Right lung (tissue), 5 donors: ENCODE measurements around the gene UNC119B. TPM values are rescaled to one million over a fixed set of nuclear protein-coding genes. Genes with fewer than 3 reads are reported as not detected.
A peak's percentile ranks its signal among the peaks of the same experiment; 100 is the strongest.

Source experiments
- DNase-seq, 2 donors: peaks; one replicate each; pipeline ENCODE4 v3.0.0-alpha.2; 2013
- polyA plus RNA-seq, 5 donors: library from polyadenylated mRNA; unstranded; fragments of 120-200 nt; gene quantifications; one replicate each; pipeline versions ENCODE4 v1.2.1 to v1.2.3, GENCODE V29; 2013; ENCODE audit warnings: inconsistent platforms in 1 of 5, low replicate concordance in 1 of 5; ENCODE audit not compliant: insufficient read length in 5 of 5, insufficient read depth in 1 of 5

The UNC119B gene
- polyA plus RNA-seq, 5 donors, result 44.3 to 62.8 (median 54.0) TPM

DNA sequence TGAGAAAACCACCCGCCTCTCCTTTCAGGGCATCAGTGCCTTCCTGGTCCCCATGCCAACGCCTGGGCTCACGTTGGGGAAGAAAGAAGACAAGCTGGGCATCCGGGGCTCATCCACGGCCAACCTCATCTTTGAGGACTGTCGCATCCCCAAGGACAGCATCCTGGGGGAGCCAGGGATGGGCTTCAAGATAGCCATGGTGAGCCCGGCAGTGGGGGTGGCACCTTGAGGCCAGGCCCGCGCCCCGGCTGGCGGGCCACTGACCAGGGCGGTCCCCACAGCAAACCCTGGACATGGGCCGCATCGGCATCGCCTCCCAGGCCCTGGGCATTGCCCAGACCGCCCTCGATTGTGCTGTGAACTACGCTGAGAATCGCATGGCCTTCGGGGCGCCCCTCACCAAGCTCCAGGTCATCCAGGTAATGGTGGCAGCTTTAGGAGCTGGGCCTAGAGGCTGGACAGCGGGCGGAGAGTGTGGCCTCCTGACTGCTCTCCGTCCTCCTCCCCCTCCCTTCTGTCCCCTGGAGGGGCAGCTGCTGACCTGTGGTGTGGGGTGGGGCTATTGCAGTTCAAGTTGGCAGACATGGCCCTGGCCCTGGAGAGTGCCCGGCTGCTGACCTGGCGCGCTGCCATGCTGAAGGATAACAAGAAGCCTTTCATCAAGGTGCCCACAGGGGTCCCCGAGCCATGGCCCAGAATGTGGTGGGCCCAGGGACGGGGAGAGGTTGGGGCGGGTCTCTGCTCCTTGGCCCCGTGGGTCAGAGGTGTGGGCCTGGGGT lies 28.2 kb downstream of the UNC119B start:
- no peak for DNase-seq

DNA sequence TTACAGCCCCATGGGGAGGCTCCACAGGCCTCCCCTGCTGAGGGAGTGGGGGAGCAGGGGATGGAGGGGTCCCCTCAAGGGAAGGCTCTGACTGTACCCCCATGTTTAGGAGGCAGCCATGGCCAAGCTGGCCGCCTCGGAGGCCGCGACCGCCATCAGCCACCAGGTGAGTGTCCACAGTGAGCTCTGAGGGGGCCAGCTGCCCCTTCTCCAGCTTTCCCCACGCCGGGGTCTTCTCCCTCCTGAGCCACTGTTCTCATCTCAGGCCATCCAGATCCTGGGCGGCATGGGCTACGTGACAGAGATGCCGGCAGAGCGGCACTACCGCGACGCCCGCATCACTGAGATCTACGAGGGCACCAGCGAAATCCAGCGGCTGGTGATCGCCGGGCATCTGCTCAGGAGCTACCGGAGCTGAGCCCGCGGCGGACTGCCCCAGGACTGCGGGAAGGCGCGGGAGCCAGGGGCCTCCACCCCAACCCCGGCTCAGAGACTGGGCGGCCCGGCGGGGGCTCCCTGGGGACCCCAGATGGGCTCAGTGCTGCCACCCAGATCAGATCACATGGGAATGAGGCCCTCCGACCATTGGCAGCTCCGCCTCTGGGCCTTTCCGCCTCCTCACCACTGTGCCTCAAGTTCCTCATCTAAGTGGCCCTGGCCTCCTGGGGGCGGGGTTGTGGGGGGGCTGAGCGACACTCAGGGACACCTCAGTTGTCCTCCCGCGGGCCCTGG lies 28.9 kb downstream of the UNC119B start:
- DNase-seq, result no peak

DNA sequence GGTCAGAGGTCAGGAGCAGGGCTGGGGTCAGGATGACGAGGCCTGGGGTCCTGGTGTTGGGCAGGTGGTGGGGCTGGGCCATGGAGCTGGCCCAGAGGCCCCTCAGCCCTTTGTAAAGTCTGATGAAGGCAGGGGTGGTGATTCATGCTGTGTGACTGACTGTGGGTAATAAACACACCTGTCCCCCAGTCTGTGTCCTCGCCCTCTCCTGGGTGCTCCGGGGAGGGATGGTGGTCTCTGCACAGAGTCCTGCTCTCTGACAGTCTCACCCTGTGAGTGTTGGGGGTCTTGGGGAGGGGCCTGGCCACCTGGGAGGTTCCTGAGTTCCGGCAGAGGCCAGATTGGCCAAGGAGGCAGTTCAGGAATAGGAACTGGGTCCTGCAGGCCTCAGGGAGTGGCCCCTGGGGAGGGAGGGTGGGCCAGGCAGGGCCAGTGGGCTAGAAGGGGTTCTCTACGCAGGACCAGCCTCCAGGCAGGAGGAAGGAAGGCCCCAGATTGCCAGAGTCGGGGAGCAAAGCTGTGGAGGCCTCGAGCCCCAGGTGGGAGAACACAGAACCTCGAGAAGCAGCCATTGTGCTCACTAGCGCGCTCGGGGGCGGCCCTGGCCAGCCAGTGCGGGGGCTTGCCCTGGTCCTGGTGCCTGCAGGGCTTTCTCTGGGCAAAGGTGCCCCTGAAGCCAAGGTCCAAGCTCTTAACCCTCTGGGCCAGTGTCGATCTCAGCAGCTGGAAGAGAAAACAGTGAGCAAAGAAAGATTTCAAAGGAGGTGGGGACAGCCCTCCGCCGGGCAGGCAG lies 29.8 kb downstream of the UNC119B start:
- DNase-seq, result no peak

DNA sequence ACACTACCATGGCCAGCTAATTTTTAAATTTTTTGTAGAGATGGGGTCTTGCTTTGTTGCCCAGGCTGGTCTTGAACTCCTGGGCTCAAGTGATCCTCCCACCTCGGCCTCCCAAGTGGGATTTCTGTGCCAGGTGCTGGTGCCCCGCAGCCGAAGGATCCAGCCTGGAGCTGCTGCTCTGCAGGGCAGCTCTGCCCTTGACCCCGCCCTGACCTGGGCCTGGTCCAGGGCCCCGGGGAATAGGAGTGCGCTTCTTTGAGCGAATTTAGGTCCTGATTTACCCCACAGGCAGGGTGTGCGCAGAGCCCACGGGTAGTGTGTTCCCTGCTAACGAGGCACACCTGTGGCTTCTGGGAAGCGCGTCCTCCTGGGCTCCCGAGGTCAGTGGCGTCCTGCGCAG lies 30.6 kb downstream of the UNC119B start:
- DNase-seq, result no peak

DNA sequence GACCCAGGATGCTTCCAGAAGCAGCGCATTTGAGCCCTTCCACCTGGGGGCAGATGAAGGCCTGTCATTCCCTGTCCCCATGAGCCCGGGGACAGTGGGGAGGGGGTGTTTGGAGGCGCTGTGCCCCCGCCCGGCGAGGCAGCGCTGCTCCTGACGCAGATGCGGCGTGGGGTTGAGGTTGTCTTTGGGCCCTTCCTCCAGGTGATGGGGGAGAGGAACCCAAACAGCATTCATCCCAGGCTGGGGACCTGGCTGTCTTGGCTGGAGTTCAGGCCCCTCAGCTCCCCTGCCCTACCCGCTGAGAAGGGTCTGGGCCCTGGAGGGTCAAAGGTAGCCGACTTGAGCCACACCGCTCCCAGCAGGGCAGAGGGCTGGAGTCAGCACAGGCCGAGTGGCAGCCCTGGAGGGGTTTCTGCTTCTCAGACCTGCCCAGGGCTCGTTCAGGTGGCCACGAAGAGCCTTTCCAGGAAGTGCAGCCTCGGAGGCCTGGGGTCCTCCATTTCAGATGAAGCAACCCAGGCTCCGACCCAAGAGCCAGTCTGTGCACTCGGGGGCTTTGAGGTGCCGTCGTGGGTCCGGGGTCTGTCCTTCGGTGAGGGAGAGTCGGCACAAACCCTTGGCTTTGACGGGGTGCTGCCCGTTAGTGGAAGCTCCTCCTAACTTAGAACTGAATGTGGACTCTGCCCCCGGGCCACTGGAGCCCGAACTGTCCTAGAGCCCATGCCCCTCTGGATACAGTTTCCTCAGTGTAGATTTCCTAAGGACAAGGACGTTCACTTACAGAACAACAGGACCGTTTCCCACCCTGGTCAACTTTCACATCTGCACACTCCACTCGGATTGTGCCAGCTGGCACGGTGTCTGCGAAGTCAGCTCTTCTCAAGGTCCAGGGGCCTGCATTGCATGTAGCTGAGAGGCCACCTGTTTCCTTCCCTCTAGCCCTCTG lies 31.5 kb downstream of the UNC119B start:
- DNase-seq, result no peak

DNA sequence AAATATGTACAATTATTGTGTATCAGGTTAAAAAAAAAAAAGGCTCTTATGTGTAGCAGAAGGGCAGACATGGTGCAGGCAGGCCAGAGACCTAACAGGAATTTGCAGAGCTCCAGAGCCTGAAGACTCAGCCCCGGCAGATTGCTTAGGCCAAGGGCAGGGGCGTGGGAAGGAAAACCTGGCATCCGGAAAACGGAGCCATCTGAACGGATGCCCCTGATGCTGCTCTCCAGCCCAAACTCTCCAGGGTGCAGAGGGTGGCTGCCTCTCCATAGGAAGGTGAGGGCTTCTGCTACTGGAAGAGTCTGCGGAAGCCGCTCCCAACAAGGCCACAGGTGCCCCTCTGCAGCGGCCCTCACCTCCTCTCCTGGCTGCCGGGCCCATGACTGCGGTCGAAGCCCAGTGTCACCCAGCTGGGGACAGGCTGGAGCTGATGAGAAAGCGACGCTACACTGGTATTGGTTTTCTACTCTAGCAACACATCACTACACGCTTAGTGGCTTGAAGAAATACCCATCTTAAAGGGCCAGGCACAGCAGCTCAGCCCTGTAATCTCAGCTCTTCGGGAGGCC lies 34.8 kb downstream of the UNC119B start:
- no peak for DNase-seq

DNA sequence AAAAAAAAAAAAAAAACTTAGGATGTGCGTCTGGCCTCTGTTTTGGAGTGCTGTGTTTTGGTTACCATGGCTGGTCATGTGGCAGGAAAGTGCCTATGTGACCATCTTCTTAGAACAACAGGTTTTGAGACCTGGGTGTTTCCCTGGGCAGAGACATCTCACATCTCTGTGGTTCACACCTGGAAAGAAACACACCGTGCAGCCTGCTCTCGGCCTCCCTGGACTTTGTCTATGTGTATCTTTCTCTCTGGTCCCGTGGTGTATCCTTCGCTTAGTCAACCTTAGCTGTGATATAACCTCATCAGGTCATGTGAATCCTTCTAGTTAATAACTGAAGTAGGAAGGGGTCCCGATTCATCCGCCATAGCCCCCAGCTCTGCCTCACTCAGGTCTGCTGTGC lies 38.0 kb downstream of the UNC119B start:
- DNase-seq, result no peak

DNA sequence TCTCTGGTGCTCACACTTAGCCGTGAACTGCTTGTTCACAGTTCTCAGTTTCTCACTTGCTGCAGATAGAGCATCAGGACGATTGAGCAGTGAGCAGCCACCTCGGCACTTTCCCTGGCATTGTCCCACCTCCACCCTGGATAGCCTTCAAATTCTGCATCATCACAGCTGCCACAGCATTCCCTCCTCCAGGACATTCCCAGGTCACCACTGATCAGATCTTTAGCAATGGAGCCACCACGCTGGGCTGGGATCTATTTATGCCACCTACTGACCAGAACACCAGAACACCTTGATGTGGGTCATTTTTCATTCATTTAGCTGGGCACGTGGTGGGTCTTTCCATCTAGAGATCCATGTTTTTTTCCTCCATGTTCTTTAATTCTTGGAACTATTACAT lies 39.0 kb downstream of the UNC119B start:
- DNase-seq, result no peak

DNA sequence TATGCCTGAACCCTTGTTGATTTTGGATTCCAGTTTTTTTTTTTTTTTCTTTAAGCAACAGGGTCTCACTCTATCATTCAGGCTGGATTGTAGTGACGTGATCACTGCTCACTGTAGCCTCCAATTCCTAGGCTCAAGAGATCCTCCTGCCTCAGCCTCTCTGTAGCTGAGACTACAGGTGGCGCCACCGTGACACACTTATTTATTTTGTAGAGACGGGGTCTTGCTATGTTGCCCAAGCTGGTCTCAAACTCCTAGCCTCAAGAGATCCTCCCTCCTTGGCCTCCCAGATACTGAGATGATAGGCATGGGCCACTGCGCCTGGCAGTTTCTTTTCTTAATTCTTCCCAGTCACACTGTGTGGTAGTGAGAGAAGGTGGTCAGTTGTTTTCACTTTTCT lies 40.5 kb downstream of the UNC119B start:
- no peak for DNase-seq

DNA sequence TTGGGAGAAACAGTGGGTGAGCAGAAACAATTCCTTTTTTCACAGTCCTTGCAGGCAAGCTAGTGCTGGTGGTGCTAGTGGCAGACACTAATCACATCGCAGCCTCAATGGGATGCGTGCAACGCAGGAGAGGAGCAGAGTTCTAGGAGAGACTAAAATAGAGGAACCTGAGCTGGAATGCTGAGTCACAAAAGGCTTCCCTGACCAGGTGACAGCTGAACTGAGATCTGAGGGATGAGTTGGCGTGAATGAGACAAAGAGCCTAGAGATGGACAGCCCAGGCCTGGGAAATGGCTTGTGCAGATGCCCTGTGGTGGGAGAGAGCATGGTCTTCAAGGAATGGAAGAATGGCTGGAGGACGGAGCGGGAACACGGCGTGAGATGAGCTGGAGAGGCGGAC lies 41.1 kb downstream of the UNC119B start:
- DNase-seq, result no peak

DNA sequence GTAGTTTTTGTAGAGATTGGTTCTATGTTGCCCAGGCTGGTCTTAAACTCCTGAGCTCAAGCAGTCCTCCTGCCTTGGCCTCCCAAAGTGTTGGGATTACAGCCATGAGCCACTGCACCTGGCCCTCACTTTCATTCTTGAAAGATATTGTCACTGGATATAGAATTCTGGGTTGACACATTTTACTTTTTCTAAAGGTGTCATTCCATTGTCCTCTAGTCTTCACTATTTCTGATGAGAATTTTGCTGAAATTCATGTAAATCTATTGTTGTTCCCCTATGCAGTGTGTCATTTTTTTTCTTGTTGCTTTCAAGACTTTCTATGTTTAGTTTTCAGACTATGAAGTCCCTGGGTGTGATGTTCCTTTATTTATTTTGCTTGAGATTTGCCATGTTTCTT lies 44.5 kb downstream of the UNC119B start:
- no peak for DNase-seq

DNA sequence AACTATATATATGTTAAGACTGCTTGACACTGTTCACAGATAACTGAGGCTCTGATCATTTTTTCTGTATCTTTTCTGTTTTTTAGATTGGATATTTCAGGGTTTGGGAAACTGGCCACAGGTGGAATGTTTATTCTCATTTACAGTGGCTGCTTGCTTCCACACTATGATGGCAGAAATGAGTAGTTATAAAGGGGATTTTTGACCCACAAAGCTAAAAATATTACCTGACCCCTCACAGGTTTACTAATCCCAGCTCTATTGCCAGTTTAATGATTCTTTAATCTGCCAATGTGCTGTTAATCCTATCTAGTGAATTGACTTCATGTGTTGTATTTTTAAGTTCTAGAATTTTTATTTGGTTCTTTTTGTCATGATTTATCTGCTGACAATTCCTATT lies 45.0 kb downstream of the UNC119B start:
- DNase-seq, result no peak

DNA sequence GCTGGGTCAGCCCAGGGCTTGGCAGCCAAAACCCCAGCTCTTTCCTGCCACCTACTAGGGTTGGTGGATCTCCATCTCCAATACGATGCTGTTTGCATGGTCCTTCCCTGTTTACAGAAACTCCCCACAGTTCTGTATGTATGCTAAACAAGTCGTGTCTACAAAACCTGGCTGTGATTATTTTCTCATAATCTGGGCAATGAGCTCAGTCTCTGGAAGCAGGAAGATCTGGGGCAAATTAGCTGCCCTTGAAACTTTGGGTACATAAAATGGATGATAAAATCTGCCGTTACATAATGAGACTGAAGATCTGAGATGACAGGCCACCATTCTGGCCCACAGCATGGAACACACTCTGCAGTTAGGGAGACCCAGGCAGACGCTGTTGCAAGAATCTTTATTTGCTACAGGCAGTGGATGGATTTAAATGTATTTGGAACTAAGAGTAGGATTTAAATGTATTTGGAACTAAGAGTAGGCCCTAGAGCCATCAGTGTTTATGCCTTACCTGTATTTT lies 47.0 kb downstream of the UNC119B start:
- no peak for DNase-seq

DNA sequence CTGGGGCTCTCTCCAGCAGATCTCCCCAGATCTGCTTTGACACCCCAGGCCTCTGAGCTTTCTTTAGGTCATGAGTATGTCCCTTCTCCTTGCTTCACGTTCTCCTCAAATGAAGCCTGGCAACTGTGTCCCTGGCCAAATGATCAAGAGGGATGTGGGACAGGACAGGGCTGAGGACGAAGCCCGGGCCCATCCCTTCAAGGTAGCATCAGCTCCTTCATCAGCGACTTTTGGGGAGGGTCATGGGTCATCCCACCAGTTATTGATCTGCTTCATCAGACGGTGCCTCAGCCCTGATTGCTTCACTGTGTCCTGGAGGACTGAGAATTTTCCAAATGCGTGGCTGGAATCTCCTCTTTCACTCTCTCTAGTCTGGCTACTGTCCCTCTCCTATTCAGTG lies 47.7 kb downstream of the UNC119B start:
- DNase-seq, result no peak

DNA sequence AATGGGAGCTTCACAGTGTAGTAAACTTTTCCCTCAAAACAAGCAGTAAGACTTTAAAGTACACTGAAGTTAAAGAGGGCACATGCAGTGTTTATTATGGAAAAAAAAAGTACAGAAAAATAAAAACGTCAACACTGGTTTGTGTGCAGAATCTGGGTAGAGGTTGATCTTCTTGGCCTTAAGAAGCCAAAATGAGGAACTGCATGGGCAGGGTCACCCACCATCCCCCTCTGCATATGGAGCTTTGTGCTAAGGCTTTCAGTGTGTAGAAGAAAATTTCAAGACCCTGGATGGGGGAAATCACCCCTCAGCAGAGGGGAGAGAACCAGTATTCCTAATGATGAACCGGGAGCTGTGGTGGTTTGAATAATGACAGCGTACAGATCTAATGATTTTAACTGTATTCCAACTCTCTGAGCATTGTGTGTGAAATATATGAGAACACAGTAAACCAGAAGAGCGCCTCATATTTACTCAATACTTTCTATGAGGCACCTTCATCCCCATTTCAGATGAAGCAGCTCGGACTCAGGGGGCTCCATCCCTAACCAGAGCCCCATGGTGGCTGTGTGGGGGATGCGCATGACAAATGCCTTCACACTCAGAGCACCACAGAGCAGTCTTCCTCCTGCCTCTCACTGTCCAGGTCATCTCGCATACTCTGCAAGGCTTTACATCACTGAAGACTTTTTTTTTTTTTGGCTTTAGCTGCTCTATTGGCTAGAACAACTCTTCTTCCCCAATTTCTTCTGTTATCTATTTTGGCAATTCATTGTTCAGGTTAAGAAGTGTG lies 48.7 kb downstream of the UNC119B start:
- DNase-seq, result no peak

DNA sequence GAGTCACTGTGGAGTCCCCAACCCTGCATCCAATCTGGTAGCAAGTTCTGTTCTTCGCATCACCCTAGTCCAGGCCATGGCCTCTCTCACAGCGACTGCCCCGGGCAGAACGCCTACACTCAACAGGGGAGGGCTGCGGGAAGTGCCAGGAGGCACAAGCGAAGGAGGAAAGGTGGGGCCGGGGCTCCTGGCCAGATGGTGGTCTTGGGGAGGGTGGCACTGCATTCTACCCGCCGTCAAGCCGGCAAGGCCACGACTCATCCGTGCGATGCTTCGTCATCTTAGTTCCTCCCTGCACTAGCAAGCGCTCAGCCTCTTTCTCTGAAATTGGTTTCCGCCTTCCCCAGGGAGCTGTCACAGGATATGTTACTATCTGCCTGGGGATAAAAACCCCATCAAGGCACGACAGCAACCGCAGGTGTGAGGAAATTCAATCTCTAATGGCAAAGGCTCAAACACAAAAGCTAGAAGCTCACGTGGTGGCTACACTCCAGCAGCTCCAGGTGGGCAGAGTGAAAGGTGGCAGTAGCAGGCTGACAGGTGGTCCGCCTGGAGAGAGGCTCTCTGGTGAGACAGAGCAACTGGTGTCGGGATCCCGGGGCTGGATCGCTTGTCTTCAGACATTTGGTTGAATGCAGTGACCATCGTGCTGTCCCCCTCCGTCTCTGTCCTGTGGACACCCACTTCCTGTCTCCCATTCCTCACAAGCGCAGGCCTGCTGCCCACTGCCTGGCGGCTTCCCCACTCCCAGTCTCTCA lies 49.5 kb downstream of the UNC119B start:
- DNase-seq, result no peak

DNA sequence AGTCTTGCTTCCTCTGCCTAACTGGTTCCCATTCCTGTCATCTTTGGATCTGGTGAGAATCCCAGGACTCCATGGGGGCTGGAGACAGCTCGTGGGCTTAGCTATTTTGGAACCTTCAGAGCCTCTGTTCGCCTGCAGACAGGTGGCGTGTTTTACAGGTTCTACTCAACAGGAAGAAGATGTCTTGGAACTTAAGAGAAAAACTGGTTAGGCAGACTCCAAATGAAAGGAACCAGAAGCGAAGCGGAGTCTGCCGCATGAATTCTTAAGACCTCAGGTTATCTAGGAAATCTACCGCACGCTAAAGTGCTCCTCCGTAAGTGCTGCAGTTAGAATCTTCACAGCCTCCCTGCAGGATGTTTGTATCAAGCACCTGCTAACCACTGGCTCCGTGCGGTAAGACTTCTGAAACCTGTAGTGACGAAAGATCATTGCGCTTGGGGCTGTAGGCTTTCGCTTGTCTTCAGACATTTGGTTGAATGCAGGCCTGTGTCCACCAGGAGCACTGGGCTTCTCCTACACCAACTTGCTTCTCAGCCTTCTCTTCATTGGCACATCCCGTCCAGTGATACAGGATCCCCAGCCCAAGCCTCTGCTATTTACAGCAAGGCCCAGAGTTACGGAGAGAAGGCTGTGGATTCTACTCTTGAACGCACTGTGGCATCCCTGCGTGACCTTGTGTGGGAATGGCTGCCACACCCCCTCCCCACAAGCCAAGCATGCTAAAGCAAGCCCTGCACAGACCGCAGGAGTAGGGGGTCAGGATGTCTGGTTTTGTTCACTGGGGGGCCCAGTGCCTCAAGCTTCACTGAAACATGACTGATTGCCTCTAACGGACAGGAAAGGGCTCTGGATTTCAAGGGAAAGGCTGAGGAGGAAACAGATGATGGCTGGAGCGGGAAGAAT lies 50.3 kb downstream of the UNC119B start:
- DNase-seq, result no peak

DNA sequence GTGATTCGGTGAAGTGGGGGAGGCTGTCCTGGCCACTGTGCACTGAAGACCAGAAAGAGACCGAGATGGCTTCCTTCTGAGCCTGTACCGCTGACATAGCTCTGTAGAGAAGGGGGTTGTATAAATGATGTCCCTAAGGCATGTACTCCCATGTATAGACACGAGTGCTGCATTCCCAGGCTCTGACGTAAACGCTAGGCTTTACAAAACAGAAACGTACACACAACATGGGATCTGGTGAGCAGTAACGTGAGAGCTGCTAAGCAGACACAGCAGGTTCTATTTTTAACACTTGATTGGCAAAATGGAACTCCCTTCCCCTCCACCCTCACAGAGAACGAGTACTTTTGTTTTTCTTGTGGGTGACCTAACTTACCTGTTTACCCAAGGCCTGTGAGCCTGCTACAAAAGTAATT lies 51.3 kb downstream of the UNC119B start:
- DNase-seq, result peak in 1 of 2 donors; percentile 48
